GM18870 (cell line): ENCODE results near the gene KRTAP12-2.
"Not testable (repeated sequence)": the region's sequence is repeated elsewhere in the genome, so short reads cannot be mapped to it uniquely, and the experiment has no call there.

ENCODE experiments used
- ATAC-seq: cut with Tn5 transposase; IDR thresholded peaks from one replicate; pipeline ENCODE4 v1.9.1; 2021; ENCODE audit warnings: moderate library complexity; ENCODE audit not compliant: unreplicated experiment

The KRTAP12-2 gene

DNA sequence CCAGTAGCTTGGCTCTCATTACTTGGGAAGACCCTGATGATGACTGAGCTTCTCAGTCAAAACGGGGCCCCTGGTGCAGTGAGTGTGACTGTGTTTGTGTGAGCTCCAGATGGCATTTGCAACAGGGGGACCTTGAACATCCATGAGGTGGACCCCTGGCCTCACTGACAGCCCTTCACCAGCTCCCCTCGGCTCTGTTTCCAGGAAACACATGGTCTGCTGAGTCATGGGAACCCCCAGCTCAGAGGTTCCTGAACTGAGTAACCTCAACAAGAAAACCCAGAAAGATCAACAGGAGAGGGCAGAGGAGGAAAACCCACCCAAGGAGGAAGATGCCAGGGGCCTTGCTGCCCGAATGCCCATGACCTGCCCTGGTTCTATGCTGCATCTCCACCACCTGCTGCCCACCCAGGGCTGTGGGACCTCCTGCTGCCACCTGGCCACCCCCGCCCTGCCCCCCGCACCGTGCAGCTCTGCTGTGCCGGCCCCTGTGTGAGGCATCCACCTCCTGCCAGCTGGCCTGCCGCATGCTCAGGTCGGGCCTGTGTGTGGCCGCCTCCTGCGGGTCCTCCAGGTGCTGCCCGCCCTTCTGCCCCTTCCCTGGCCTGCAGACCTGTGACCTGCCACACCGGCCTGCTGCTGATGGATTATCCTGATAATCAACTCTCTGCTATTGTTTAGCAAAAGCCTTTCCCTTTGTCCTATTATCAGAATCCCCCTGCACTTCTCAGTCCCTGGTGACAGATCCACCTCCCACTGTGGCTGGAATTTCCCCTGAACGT, 19.5 kb upstream of the KRTAP12-2 start:
- ATAC-seq, result no peak

DNA sequence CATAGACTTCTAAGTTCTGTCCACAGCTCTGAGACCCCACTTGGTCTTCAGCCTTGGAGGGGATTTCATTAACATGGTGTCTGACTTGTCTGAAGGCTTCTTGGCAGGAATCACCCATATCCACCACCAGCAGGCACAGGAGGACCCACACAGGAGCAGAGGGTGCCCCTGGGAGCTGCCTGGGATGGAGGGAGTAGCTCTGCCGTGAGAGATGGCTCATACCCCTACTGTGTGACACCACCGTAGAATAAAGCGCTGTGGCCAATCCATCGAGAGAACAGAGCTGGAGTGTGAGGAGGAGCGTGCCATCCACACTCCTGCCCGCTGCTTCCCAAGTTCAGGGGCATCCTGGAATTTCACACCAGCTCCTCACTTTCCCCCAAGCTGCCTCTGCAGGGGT, 18.3 kb upstream of the KRTAP12-2 start:
- not testable (repeated sequence) for ATAC-seq

DNA sequence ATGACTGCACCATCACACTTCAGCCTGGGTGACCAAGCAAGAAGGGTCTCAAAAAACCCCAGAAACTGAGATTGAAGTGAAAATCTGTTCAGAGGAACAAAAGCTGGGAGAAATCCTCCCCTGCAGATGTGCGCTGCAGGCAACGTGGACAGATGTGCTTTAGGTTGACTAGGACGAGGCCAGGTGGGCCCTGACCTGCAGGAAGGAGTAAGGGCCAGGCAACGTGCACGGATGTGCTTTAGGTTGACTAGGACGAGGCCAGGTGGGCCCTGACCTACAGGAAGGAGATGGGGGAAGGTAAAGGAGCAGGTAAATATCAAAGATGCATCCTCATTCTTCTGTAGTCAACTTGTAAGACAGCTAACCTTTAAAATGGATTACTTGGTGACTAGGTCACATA, 17.8 kb upstream of the KRTAP12-2 start:
- no peak for ATAC-seq

DNA sequence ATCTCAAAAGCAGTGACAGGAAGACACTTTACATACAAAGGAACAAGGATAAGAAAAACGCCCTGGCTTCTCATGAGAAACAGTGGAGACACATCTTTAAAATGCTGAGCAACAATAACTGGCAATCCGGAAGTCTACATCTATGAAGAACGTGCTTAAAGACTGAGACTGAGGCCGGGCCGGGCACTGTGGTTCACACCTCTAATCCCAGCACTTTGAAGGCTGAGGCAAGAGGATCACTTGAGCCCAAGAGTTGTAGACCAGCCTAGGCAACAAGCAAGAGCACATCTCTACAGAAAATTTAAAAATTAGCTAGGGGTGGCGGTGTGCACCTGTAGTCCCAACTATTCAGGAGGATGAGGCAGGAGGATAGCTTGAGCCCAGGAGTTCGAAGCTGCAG, 17.4 kb upstream of the KRTAP12-2 start:
- no peak for ATAC-seq

DNA sequence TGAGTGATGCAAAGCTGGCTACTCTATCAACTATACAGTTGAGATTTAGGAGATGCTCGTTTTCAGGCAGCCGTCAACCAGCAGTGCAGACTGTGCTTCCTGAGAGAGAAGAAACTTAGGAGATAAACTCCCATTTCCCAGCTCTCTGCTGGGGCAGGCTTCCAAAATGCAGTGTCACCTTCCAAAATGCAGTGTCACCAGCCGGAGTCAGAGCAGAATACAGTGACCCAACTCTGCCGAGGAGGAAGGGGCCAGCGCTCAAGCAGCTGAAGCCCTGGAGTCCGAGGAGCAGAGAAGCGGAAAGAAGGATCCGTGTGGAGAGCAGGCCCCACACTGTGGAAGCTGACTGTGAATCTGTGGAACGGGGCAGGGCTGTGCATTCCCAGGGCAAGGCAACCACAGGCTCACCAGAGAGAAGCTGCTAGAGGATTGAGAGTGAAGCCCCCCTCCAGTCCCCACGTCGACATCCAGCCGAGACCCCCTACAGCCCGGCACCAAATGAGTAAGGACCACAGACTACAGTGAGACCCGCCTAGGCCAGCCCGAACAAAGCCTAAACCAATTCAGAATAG, 15.9 kb upstream of the KRTAP12-2 start:
- ATAC-seq, result no peak

DNA sequence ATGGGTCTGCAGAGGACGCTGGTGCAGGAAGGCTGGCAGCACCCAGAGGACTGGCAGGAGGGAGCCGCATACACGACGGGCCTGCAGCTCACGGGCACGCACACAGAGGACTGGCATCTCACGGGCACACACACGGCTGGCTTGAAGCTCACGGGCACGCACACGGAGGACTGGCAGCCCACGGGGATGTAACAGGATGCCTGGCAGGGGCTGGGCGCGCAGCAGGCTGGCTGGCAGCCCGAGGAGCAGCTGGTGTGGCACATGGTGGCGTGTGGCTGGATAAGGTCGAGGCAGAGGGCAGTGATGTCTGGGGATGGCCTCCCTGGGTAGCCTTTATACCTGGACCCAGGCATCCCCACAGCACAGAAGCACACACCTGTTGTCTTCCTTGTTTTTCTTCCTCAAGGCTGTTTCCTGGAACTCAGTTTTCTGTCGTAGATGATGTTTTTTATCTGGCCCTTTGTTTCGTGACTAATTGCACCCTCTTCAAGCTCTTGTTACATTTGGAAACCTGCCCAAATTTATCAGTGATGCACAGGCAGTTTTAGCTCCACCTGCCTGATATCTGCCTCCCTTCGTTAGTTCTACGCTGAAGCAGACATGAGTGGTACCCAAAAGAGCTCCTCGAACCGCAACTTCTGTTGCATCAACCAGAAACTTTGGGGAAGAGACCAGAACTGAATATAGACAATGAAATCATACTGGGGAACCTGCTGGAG, 15.3 kb upstream of the KRTAP12-2 start, which contains the start of gene KRTAP12-1:
Gene KRTAP12-1 (minus strand): TSS at position 303 of the 719 bp plus-strand sequence. CDS start 40 bp downstream, at position 263.
- no peak for ATAC-seq

DNA sequence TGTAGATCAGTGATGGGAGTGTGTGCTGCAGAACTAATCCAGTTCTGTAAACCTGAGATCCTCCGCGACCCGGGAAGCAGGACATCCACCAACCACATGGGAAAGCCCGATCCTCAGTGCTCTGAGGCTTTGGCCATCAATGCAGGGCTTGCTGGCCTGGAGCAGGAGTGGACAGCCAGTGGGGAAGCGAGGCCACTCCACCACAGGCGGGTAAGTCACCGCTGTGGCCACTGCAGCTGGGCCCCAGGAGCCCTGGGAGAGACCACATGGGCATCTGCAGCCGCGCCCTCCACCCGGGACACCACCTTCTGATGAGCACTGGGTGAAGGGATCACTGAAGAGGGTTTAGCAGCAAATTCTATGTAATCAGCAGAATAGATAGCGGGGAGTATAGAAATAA, 14.4 kb upstream of the KRTAP12-2 start:
- no peak for ATAC-seq

DNA sequence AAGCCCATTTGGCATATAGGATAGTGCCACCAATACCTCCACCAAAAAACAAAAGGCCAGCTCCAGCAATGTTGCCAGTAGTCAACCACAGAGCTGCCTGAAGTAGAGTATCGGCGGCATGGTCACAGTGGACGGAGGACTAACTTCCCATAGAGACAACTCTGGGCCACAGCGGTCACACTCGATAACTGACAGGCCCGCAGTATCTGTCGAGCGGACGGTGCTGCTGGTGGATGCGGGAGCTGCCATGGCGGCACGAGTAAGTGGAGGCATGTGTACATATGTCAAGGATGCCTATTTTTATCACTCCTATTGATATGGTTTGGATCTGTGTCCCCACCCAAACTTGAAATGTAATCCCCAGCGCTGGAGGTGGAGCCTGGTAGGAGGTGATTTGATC, 11.2 kb upstream of the KRTAP12-2 start:
- ATAC-seq, result no peak

DNA sequence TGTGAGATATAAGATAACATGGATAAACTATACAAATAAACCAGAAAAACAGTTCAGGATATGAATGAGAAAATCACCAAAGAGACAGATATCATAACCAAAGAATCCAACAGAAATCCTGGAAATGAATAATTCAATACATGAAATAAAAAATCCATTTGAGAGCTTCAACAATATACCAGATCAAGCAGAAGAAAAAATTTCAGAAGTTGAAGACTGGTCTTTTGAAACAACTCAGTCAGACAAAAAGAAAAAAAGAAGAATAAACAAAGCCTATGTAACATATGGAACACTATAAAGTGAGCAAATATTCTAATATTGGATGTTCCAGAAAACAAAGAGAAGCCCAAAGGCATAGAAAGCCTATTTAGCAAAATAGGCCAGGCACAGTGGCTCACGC, 5.2 kb upstream of the KRTAP12-2 start:
- no peak for ATAC-seq

DNA sequence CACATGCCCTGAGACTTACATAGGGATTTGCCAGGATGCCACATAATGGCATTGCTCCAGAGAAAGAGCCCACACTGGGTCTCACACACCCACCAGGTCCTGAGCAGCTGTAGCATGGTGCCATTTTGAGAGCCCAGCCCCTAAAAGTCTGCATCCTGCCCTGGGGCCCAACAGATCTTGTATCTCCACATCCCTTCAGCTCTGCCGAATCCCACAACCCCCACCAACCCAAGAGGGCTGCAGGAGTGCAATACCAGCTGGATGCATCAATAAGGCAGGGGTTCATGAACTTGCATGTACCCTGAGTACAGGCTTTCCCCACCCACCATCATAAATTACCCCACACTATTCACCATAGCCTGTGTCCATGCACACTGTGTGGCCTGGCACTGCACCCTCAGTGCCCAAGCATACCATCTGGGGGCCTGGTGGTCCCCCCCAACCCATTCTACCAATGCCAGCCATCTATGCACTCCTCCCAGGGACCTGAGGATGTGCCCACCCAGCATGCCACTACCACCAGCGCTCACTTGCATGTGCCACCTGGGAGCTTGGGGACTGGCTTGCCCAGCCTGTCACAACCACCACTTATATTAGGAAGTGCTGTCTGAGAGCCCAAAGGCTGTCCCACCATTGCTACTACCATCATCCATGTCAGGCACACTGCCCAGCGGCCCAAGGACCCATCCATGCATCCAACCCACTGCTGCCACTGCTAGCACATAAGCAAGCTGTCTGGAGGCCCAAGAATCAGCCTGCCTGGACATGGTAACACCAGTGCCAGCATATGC, 4.1 kb upstream of the KRTAP12-2 start:
- no peak for ATAC-seq

DNA sequence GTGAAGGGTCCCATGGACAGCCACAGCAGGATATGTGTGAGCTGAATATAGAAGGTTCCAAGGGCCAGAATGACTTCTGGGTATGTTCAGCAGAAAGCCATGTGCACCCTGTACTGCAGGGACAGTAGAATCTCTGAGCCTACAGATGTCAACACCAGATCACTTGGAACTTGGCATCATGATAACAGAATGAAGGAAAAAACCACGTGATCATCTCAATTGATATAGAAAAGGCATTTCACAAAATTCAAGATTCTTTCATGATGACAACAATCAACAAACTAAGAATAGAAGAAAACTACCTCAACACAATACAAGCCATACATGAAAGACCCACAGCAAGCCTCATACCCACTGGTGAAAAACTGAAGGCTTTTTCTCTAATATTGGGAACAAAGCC, 885 bp upstream of the KRTAP12-2 start:
- no peak for ATAC-seq

DNA sequence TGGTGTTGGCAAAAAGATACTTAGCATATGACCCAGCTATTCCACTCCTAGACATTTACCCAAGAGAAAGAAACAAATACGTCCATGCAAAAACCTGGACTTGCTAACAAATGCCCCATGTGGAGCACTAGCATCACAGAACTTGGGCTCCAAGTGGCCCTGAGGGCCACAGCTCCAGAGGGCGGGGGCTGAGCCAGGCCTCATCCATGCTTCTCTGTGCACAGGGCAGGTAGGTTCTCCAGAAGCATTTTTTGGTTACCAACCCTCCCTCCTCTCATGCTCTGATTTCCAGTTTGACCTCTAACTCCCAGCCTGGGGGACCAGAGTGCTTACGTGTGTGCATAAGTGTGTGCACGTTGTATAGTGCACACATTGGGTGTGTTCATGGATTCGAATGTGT, 2.0 kb downstream of the KRTAP12-2 start:
- no peak for ATAC-seq

DNA sequence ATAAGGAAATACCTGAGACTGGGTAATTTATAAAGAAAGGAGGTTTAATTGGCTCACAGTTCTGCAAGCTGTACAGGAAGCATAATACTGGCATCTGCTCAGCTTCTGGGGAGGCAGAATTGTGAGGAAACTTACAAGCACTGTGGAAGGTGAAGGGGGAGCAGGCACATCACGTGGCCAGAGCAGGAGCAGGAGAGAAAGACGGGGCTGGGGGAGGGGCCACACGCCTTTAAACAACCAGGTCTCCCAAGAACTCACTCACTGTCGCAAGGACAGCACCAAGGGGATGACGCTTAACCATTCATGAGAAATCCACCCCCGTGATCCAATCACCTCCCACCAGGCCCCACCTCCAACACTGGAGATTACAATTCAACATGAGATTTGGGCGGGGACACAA, 5.2 kb downstream of the KRTAP12-2 start:
- ATAC-seq, result not testable (repeated sequence)

DNA sequence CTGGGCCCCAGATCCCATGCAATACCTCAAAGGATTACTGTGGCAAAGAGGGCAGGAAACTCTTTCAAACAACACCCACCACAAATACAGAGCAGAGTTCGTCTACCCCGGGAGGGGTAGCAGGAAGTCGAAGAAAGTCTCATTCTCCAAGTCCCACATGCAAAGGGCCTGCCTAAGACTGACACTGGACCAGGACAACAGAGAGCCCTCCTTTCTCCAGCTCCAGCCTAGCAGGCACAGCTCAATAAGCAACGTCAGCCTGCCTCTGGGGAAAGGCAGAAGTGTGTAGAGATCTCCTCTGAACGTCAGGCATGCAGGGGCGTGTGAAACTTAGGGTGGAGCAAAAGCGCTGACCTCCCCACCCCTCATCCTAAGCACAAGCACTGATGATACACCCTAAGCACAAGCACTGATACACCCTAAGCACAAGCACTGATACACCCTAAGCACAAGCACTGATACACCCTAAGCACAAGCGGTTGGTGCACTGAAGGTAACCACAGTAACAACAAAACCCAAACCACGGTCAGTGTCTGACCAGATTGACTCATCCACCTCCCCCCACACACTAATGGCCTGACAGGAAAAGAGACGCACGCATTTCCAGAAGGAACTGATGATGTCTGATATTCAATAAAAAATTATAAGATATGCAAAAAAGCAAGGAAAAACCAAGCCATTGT, 7.7 kb downstream of the KRTAP12-2 start:
- no peak for ATAC-seq

DNA sequence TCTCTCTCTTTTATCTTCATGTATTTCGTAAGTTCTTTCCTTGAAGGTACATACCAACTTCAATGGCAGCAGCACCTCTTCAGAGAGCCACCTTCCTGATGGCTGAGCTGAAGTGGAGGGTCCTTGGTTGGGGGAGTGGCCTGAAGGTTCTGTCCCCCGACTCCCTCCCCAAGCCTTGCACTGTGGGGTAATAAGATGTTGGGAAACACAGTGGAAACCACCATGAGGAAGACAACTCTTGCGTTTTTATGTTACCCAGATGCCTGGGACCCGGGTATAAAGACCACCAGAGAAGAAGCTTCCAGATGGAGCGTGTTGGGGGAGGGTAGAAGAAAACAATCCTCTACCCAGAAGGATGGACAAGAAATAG, 8.2 kb downstream of the KRTAP12-2 start:
- ATAC-seq, result no peak

DNA sequence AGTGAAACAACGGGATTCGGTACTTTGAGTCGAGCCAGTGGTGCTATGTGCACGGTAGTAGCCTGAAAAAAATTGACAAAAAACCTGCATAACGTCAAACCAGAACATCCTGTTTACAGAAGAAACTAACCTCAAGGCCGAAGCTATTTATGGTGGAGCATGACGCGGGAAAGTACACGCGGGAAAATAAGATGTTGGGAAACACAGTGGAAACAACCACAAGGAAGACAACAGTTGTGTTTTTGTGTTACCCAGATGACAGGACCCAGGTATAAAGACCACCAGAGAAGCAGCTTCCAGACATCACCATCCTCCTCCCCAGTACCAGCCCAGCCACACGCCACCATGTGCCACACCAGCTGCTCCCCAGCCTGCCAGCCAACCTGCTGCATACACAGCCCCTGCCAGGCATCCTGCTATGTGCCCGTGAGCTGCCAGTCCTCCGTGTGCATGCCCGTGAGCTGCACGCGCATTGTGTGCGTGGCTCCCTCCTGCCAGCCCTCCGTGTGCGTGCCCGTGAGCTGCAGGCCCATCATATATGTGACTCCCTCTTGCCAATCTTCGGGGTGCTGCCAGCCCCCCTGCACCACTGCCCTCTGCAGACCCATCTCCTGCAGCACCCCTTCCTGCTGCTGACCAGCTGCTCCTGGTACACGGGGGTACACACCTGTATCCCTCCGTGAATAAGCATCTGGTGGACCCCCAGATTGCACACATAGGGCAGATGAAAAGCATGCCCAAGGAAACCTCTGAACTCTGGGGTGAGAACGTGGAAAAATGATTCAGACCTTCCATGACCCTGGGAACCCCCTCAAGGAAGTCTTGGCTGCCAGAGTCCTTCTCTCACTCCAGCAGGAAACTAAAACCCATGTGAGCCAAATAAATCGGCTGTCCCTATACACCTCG, 8.8 kb downstream of the KRTAP12-2 start, which contains the start of gene KRTAP12-3:
Gene KRTAP12-3 (plus strand): TSS at position 298 of the 906 bp plus-strand sequence. CDS start 48 bp downstream, at position 346.
- no peak for ATAC-seq

DNA sequence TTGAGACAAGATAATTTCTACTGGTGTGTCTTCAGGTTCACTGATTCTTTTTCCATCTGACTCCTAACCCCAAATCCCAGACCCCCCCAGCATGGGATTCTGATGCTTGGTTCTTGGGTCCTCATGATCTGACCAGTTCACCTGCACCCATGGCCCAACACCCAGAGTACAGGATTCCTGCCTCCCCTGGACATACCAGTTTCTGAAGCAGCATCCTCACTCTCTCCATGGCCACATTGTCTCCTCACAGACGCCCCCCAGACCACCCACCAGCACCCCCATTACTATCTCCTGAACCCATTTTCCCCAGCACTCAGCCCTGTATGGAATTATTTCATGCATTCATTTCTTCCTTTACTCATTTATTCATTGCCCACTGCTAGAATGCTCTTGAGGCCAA, 9.9 kb downstream of the KRTAP12-2 start:
- ATAC-seq, result no peak

DNA sequence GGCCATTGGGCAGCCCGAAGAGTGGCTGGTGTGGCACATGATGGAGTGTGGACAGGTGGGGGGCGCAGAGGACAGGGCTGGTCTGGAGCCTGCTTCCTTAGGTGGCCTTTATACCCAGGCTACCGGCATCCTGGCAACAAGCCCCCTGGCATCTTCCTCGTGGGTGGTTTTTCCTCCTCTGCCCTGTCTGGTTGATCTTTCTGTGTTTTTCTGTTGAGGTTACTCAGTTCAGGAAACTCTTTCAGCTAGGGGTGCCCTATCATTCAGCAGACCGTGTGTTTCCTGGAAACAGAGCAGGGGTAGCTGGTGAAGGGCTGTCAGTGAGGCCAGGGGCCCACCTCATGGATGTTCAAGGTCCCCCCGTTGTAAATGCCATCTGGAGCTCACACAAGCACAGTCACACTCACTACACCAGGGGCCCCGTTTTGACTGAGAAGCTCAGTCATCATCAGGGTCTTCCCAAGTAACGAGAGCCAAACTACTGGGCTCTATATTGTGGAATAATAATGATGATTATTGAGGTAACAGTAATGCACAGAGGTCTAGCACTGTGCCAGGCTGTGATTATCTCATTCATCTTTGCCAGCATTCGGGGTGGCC, 12.1 kb downstream of the KRTAP12-2 start, which contains the start of gene KRTAP12-4:
Gene KRTAP12-4 (minus strand): TSS at position 84 of the 600 bp plus-strand sequence. CDS start 45 bp downstream, at position 39.
- ATAC-seq, result no peak
